HG02763 (cell line): ENCODE data around the gene MYO1G.
A peak's percentile ranks its signal among the peaks of the same experiment; 100 is the strongest.

Experiments
- ATAC-seq: cut with Tn5 transposase; IDR thresholded peaks from one replicate; pipeline ENCODE4 v1.9.1; 2021; ENCODE audit warnings: mild to moderate bottlenecking, moderate library complexity; ENCODE audit not compliant: unreplicated experiment

MYO1G gene

GRCh38 chr7:44981035-44981706 is 2.4 kb upstream of the MYO1G start:
- ATAC-seq = no peak

GRCh38 chr7:44980393-44981034 is 1.7 kb upstream of the MYO1G start:
- peak; percentile 51 for ATAC-seq

DNA sequence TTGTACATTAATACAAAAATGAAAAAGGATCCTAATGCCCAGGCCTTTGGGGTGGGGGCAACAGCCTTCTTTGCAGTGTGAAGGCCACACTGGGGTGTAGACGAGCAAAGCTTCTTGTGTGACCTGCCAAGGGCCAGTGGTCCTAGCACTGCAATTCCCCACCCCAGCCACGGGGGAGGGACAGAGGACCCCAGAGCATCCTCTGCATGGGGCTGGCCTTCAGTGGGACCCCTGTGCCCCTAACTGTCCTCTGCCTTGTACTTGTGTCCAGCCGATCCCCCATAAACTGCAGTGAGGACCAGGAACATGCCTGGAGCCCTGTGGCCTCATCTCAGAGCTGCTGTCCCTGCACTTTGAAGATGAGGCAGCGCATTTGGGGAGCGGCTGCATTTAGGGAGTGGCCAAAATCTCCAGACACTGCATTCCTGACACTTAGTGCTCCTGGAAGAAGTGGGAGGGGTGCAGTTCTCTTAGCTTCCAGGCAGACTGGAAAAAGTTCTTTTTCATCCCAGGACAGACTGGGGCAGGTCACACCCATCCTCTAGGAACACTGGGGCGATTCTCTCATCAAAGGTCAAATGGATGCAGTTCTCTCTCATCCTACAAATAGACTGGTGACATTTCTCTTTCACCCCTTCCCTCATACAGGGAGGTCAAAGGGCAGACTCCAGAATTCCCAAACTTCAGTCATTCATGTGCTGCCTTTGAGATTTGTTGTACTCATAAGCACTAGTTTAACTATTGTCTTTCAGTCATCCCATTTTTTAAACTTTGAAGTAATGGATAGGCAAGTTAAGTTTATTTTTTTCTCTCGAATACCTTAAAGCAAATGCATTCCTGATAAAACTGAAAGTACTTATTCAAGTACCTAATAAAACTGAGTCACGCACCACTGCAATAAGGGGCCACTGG is 922 bp upstream of the MYO1G start:
- no peak for ATAC-seq

GRCh38 chr7:44977959-44978335 is 868 bp downstream of the MYO1G start:
- no peak for ATAC-seq

GRCh38 chr7:44977304-44977958 is 1.4 kb downstream of the MYO1G start:
- no peak for ATAC-seq

GRCh38 chr7:44976746-44977196 is 2.0 kb downstream of the MYO1G start:
- ATAC-seq = no peak

GRCh38 chr7:44976040-44976745 is 2.6 kb downstream of the MYO1G start:
- no peak for ATAC-seq

DNA sequence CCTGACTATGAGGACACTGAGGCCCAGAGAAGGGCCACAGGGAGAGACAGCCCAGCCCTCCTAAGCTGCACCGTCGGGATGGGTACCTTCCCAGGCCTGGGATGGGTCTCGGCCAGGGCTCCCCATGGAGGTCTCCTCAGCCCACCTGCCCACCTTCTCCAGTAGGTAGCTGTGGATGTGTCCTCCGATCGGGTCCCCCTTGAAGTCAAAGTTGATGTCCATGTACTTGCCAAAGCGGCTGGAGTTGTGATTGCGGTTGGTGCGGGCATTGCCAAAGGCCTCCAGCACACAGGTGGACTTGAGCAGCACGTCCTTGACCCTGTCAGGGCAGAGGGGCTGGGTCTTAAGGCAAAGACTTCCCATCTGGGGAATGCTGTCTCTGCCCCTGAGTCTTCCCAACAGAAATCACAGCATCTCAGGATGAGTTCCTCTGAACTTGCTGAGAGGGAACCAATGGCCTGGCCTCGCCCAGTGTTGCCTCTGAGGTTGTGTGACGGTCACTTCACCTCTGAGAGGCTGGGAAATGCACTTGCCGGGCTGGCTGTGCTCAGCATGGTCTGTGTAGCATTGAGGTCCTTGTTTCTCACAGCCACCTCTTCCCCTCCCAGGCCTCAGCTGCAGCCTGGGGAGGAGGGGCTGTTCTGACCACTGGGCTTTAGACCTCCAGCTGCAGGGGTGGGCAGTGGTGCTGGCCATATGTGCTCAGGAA is 3.3 kb downstream of the MYO1G start:
- ATAC-seq = no peak

GRCh38 chr7:44974549-44974948 is 4.3 kb downstream of the MYO1G start:
- no peak for ATAC-seq

GRCh38 chr7:44973610-44974401 is 5.0 kb downstream of the MYO1G start:
- ATAC-seq = no peak

DNA sequence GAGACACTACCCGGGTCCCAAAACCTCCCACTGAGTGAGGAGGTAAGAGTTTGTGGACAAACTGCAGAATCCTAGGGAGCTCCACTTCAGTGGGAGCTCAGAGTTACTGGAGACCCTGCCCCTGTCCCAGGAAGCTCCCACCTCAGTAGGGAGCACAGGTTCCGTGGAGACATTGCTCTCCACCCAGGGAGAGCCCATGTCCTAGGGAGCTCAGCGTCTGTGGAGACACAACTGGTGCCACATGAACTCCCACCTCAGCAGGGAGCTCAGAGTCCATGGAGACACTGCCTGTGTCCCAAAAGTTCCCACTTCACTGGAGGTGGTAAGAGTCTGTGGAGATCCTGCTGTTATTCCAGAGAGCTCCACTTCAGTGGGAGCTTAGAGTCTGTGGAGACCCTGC is 6.3 kb downstream of the MYO1G start:
- no peak for ATAC-seq

DNA sequence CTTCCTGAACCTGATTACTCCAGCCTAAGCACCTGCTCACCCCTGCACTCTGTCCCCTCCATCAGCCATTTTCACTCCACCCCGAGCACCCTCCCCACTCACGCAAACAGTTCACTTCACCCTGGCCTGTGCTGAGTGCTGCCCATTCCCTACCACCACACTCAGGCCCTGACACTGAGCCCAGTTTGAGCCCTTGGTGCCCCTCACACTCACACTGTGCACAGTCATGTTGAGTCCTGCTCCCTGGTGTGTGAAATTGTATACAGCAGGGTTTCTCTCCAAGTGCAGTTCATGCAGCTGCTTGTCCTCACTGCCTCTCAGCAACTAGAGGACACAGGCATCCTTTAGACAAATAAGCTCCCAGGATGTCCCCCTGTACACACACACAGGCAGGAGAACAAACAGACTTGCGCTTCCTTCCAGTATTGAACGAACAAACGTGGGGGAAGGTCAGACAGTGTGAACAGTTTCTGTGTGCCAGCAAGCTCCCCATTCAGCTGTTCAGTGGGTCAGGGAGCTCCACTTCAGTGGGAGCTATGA is 6.8 kb downstream of the MYO1G start:
- ATAC-seq = no peak

DNA sequence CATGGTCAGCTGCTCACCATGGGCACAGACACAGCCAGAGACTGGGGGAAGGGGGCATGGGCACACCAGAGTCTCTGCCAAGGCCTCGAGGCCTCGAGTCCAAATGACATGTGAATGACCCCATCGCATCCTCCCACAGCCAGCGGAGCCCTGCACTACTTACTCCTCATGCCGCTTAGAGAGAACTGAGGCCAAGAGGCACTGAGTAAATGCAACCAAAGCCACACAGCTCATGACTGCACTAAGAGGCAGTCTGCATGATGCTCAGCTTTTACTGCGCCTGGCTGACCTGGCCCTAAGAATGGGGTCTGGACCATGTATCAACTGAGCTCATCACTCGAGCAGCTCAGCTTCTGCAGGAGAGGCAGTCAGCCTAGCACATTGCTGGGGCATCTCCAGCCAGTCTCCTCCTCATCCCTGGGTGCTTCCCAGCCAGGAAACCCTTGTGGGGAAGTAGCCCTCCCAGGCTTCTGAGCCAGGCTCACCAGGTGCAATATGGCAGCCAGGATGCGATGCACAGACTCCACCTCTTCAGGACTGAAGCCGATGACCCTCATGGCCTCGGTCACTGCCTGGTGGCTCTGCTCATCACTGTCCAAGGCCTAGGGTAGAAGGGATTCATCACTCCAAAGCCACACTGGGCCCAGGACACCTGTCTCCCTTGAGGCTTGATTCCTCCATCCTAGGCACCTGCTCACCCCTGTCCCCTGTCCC is 7.5 kb downstream of the MYO1G start:
- ATAC-seq = no peak

- ATAC-seq = no peak
These were observed 8.2 kb downstream of the MYO1G start for GRCh38 chr7:44970523-44971051.

GRCh38 chr7:44969701-44970522 is 8.9 kb downstream of the MYO1G start:
- no peak for ATAC-seq

GRCh38 chr7:44969049-44969700 is 9.6 kb downstream of the MYO1G start:
- no peak for ATAC-seq
